ENCODE measurements around the gene MOB1A.

GRCh38 chr2:74174909-74175308, 3.8 kb downstream of the MOB1A start:
- TF ChIP-seq CTCF (IDR thresholded peaks at IDR 0.05) (no peak), POLR2A (IDR thresholded peaks at IDR 0.05) (no peak)

Measured in Peyer's patch (tissue), 4 donors.